ENCODE measurements around the gene C17orf113. TPM values are rescaled to one million over a fixed set of nuclear protein-coding genes. Genes with fewer than 3 reads are reported as not detected.
"Not testable (repeated sequence)": the region's sequence is repeated elsewhere in the genome, so short reads cannot be mapped to it uniquely, and the experiment has no call there.

C17orf113 gene
- total and polyA plus RNA-seq, 11 donors = 0.24 to 1.2 (median 0.72) TPM

DNA sequence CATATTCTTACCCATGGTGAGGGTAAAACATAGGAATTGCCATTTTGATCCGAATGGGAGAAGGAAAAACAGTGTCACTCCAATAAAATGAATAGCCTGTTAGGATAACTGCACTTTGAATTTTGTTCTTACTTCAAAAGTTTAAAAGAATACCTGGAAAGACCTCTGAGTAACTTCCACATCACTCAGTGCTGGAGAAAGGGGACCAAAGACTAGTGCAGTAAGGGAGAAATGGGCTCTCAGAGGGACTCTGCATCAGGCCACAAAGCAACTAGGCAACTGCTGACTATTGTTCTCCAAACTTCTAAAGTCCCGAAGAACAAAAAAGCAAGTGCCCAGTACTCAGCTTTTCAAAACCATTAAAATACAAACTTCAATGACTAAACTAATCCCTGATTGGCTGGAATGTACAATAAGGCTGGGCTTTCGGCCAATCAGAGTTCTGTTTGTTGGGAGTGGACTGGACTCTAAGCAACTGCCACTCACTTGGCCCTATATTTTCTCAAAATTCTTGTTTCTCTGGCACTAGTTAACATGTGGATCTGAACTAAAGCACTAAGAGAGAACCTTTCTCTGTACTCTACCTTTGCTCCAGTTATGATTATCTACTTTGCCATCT, 39.4 kb downstream of the C17orf113 start:
- H3K27me3 ChIP-seq = no peaks in the 10 kb centered on the region
- no peak for DNase-seq
- H3K4me3 ChIP-seq = no peak overlapping the region
- H3K36me3 ChIP-seq = peaks cover 0 to 25% (median 0%) of the 10 kb centered on the region in 9 donors
- intact Hi-C loops (cut with DNase I) = loop anchor here in 1 of 10 donors (5.0 kb wide), 1 partner anchor 44 kb away; the partner anchor contains the start of gene CNP
- TF ChIP-seq POLR2A (IDR thresholded peaks at IDR 0.05) = no peak
- TF ChIP-seq, protein P1, sequence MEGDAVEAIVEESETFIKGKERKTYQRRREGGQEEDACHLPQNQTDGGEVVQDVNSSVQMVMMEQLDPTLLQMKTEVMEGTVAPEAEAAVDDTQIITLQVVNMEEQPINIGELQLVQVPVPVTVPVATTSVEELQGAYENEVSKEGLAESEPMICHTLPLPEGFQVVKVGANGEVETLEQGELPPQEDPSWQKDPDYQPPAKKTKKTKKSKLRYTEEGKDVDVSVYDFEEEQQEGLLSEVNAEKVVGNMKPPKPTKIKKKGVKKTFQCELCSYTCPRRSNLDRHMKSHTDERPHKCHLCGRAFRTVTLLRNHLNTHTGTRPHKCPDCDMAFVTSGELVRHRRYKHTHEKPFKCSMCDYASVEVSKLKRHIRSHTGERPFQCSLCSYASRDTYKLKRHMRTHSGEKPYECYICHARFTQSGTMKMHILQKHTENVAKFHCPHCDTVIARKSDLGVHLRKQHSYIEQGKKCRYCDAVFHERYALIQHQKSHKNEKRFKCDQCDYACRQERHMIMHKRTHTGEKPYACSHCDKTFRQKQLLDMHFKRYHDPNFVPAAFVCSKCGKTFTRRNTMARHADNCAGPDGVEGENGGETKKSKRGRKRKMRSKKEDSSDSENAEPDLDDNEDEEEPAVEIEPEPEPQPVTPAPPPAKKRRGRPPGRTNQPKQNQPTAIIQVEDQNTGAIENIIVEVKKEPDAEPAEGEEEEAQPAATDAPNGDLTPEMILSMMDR (IDR thresholded peaks at IDR 0.05) = no peak
- peaks cover 3 to 93% (median 64%) of the 10 kb centered on the region in 12 donors for H3K4me1 ChIP-seq
- H3K27ac ChIP-seq = peak overlapping the region in 3 of 12 donors; percentile 3 to 77 (median 18)
- ATAC-seq = no peak
- H3K9me3 ChIP-seq = no peaks in the 10 kb centered on the region
- 90 to 97% (median 95%) methylated on average over 3 of the region's 3 CpGs for WGBS, 4 donors

DNA sequence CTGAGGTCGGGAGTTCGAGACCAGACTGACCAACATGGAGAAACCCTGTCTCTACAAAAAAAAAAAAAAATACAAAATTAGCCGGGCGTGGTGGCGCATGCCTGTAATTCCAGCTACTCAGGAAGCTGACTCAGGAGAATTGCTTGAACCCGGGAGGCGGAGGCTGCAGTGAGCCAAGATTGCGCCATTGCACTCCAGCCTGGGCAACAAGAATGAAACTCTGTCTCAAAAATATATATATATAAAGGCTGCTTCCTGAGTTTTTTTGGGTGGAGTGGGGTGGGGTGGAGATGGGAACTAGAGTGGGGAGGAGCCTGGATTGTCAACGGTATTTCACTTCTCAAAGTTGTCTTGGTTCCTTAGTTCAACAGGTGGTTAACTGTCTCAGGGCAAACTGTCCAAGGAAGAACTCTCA, 40.1 kb downstream of the C17orf113 start:
- peaks cover 0 to 91% (median 59%) of the 10 kb centered on the region in 12 donors for H3K4me1 ChIP-seq
- 61 to 67% (median 64%) methylated on average over 9 of the region's 9 CpGs for WGBS, 4 donors
- H3K4me3 ChIP-seq, H3K9me3 ChIP-seq, H3K27me3 ChIP-seq: not testable (repeated sequence)
- peaks cover 0 to 24% (median 0%) of the 10 kb centered on the region in 9 donors for H3K36me3 ChIP-seq
- peak overlapping the region in 2 of 12 donors; percentile 25 to 77 for H3K27ac ChIP-seq
- intact Hi-C loops (cut with DNase I) = loop anchor here in 1 of 10 donors (5.0 kb wide), 1 partner anchor 43 kb away; the partner anchor contains the start of gene CNP
- peak in 2 of 4 donors; percentile 22 to 42 for ATAC-seq
- DNase-seq = peak in 1 of 5 donors; percentile 49

DNA sequence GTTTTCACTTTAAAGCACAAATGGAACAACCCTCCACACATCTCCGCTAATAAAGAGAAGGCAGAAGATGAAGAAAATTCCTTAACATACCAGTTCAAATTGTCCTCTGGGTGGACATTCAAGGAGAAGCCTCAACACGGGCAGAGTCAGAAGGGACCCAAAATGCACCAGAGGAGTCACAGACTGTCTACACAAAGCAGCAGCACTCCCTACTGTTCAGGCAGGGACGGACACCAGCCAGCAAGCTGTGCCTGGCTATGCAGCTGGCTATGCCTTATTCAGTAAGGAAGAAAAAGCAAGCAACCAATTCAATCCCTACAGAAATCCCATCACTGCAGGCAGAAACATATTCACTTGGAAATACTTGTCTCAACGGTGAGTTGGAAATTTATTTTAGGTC, 41.2 kb downstream of the C17orf113 start:
- H3K27me3 ChIP-seq = no peaks in the 10 kb centered on the region
- no peak overlapping the region for H3K27ac ChIP-seq
- peaks cover 0 to 17% (median 0%) of the 10 kb centered on the region in 9 donors for H3K36me3 ChIP-seq
- no peak for DNase-seq
- no peak overlapping the region for H3K4me3 ChIP-seq
- WGBS, 4 donors = 72 to 78% (median 74%) methylated on average over 4 of the region's 4 CpGs
- TF ChIP-seq, protein P1 (IDR thresholded peaks at IDR 0.05) = peak in 2 of 12 donors; percentile 12 to 18
- TF ChIP-seq POLR2A (IDR thresholded peaks at IDR 0.05) = no peak
- ATAC-seq = peak in 2 of 4 donors; percentile 40 to 47
- intact Hi-C loops (cut with DNase I) = no loop called here
- H3K4me1 ChIP-seq = peaks cover 0 to 92% (median 60%) of the 10 kb centered on the region in 12 donors
- H3K9me3 ChIP-seq = no peaks in the 10 kb centered on the region

DNA sequence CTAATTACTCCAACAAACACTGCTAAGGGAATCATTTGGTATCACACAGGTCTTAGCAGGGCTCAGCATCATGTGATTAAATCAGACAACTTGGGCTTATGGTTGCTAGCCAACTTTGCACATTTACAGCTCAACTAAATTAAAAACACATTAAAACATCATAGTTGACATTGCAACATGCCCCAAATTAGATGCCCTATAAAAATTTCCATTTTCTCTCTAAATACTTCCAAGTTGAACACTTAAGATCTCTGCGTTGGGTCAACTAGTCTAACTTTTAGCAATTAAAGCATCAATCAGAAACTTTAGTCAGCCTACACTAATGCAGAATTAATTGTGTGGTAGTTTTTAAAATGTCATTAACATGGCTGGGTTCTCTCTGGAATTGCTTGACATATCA, 45.2 kb downstream of the C17orf113 start:
- intact Hi-C loops (cut with DNase I) = no loop called here
- WGBS, 4 donors = 76 to 87% (median 79%) methylated on average over 1 of the region's 1 CpG
- peaks cover 0 to 82% (median 46%) of the 10 kb centered on the region in 12 donors for H3K4me1 ChIP-seq

More for the DNA sequence above, 45.2 kb downstream of the C17orf113 start:
- Histone ChIP-seq H3K27ac (no peak overlapping the region), H3K4me3 (no peak overlapping the region), H3K36me3 (peaks cover 0 to 49% (median 26%) of the 10 kb centered on the region in 9 donors), H3K27me3 (no peaks in the 10 kb centered on the region), H3K9me3 (no peaks in the 10 kb centered on the region)
- ATAC-seq = no peak
- DNase-seq = no peak
- TF ChIP-seq POLR2A (IDR thresholded peaks at IDR 0.05) = no peak
- TF ChIP-seq, protein P1 (IDR thresholded peaks at IDR 0.05) = no peak

Measured in heart left ventricle (tissue), 16 donors.